HEK293T (cell line): ENCODE measurements around the gene C1QL4.

Source experiments
- CTCF ChIA-PET: fragments of 350-600 bp; formaldehyde crosslinking; extraction: SDS; loops from one replicate; lab custom pipeline; 2021; ENCODE audit warnings: antibody characterized with exemption, inconsistent platforms; lab: Yijun Ruan, JAX
- POLR2A ChIA-PET: fragments of 350-600 bp; formaldehyde crosslinking; extraction: SDS; loops from one replicate; lab custom pipeline; 2020; ENCODE audit warnings: antibody characterized with exemption, inconsistent platforms; lab: Yijun Ruan, JAX
- DNase-seq: peaks from one replicate; pipeline ENCODE4 v3.0.0; 2012; ENCODE audit warnings: mixed read lengths; ENCODE audit errors: extremely low spot score
- ARNT ChIP-seq: fragments of 450-650 bp; IDR thresholded peaks from 2 replicates; pipeline ENCODE4 v1.6.1; 2017; ENCODE audit warnings: mild to moderate bottlenecking
- BHLHE40 ChIP-seq: fragments of 450-650 bp; IDR thresholded peaks from 2 replicates; pipeline ENCODE4 v1.6.1; 2016; ENCODE audit warnings: mild to moderate bottlenecking, moderate library complexity, borderline replicate concordance
- CTBP1 ChIP-seq: fragments of 450-650 bp; IDR thresholded peaks from 2 replicates; pipeline ENCODE4 v1.6.1; 2016; ENCODE audit warnings: borderline replicate concordance
- ELF4 ChIP-seq: fragments of 450-650 bp; IDR thresholded peaks from 2 replicates; pipeline ENCODE4 v1.6.1; 2017; ENCODE audit warnings: antibody characterized with exemption
- FOXA1 ChIP-seq: fragments of 450-650 bp; IDR thresholded peaks from 2 replicates; pipeline ENCODE4 v1.6.1; 2016; ENCODE audit warnings: mild to moderate bottlenecking
- FOXK2 ChIP-seq: fragments of 450-650 bp; IDR thresholded peaks from 2 replicates; pipeline ENCODE4 v1.6.1; 2016; ENCODE audit warnings: mild to moderate bottlenecking
- FOXM1 ChIP-seq: fragments of 450-650 bp; IDR thresholded peaks from 2 replicates; pipeline ENCODE4 v1.6.1; 2017; ENCODE audit warnings: mild to moderate bottlenecking, borderline replicate concordance
- HDGF ChIP-seq: fragments of 450-650 bp; IDR thresholded peaks from 2 replicates; pipeline ENCODE4 v1.6.1; 2017; ENCODE audit warnings: antibody characterized with exemption, borderline replicate concordance
- L3MBTL2 ChIP-seq: fragments of 450-650 bp; conservative IDR thresholded peaks from 2 replicates; pipeline ENCODE4 v1.6.1; 2016; ENCODE audit warnings: mild to moderate bottlenecking
- LEF1 ChIP-seq: fragments of 450-650 bp; IDR thresholded peaks from 2 replicates; pipeline ENCODE4 v1.6.1; 2017; ENCODE audit warnings: mild to moderate bottlenecking, borderline replicate concordance
- NFRKB ChIP-seq: fragments of 450-650 bp; IDR thresholded peaks from 2 replicates; pipeline ENCODE4 v1.6.1; 2016; ENCODE audit warnings: mild to moderate bottlenecking, moderate library complexity
- SP1 ChIP-seq: fragments of 450-650 bp; IDR thresholded peaks from 2 replicates; pipeline ENCODE4 v1.6.1; 2017
- SUZ12 ChIP-seq: fragments of 450-650 bp; IDR thresholded peaks from 2 replicates; pipeline ENCODE4 v1.6.1; 2016; ENCODE audit warnings: mild to moderate bottlenecking
- TARDBP ChIP-seq: fragments of 450-650 bp; IDR thresholded peaks from 2 replicates; pipeline ENCODE4 v1.6.1; 2016
- ZNF384 ChIP-seq: fragments of 450-650 bp; IDR thresholded peaks from 2 replicates; pipeline ENCODE4 v1.6.1; 2016
- TF ChIP-seq, protein P1 (sequence below): fragments of 450-650 bp; IDR thresholded peaks from 2 replicates; pipeline ENCODE4 v1.6.1; 2016

C1QL4 gene

DNA sequence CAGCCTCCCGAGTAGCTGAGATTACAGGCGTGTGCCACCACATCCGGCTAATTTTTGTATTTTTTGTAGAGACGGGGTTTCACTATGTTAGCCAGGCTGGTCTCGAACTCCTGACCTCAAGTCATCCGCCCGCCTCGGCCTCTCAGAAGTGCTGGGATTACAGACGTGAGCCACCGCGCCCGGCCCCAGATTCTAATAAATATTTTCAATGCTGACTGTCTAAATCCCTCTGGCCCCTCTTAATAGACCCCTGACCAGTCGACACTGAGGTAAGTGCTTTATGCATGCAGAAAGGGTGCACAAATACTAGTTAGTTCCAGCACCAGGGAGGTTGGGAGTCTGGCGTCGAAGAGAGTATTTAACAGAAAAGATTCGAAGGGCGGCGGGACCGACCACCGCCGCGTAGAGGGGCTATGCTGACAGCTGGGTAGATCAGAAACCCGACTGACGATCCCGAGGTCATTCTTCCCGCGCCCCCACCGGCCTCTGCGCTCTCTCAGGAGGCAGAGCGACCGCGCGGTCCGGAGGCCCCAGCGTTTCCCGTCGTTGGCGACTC, 29.2 kb upstream of the C1QL4 start:
- ChIA-PET POLR2A (interaction anchor here (1.0 to 2.8 kb wide), 47 partner anchors 8 to 375 kb away, joined by 3 to 34 read pairs (median 5); partner anchors contain the start of genes DNAJC22, MCRS1, PRPF40B and PRPH), CTCF (interaction anchor here (0.6 to 2.1 kb wide), 8 partner anchors 8 to 188 kb away, joined by 3 to 17 read pairs (median 8); no protein-coding TSS in a partner anchor)
- no peak for DNase-seq
- TF ChIP-seq FOXM1, result no peak
- no peak for TF ChIP-seq FOXK2
- TF ChIP-seq SUZ12, result no peak
- no peak for TF ChIP-seq BHLHE40
- TF ChIP-seq NFRKB, result no peak
- no peak for TF ChIP-seq L3MBTL2
- TF ChIP-seq FOXA1, result no peak
- no peak for TF ChIP-seq ZNF384
- TF ChIP-seq, protein P1, sequence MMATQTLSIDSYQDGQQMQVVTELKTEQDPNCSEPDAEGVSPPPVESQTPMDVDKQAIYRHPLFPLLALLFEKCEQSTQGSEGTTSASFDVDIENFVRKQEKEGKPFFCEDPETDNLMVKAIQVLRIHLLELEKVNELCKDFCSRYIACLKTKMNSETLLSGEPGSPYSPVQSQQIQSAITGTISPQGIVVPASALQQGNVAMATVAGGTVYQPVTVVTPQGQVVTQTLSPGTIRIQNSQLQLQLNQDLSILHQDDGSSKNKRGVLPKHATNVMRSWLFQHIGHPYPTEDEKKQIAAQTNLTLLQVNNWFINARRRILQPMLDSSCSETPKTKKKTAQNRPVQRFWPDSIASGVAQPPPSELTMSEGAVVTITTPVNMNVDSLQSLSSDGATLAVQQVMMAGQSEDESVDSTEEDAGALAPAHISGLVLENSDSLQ, result no peak

DNA sequence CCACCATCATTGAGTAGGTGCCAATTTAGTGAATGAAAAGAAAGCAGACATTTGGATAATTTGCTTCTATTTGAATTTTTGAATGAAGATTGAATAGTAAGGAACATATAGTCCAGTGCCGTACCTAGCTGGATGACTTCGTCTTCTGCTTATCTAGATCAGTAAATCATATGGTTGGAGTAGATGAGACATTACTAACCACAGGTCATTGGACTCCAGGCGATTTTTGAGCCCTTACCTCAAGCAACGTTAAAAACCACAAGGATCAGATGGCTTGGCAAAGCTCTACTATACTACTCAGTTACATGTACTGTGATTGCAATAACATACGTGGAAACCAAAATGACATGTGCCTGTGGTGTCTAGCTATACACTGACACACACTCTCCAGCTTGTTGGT, 28.6 kb upstream of the C1QL4 start:
- CTCF ChIA-PET, result interaction anchor here (0.5 to 2.1 kb wide), 3 partner anchors 23 to 148 kb away, joined by 4 to 10 read pairs (median 8); no protein-coding TSS in a partner anchor

DNA sequence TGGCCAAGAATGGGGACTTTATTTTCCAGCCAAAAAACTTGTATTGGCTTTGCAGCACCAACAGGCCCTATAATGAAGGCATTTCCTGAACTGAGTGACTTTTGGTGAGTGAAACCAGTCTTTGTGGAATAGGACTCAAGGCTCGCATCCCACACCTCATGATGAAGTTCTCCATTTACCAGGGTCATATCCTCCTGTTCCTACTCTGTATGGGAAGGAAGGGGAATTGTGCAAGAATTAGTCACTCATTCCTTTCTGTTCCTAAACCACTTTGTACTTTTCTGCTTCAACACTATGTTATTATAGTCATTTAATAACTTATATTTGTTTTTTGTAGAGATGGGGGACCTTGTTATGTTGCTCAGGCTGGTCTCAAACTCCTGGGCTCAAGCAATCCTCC, 28.0 kb upstream of the C1QL4 start:
- DNase-seq, result no peak
- no peak for TF ChIP-seq SP1
- TF ChIP-seq LEF1, result no peak
- TF ChIP-seq ARNT, result no peak
- no peak for TF ChIP-seq TARDBP
- no peak for TF ChIP-seq FOXM1
- TF ChIP-seq SUZ12, result no peak
- no peak for TF ChIP-seq NFRKB
- no peak for TF ChIP-seq ELF4
- TF ChIP-seq BHLHE40, result no peak
- no peak for TF ChIP-seq FOXK2
- TF ChIP-seq FOXA1, result no peak
- TF ChIP-seq, protein P1, result no peak
- TF ChIP-seq HDGF, result no peak
- TF ChIP-seq L3MBTL2, result no peak
- TF ChIP-seq ZNF384, result no peak
- no peak for TF ChIP-seq CTBP1
- ChIA-PET CTCF (interaction anchor here (1.0 kb wide), 1 partner anchor 216 kb away, joined by 3 read pairs; no protein-coding TSS in a partner anchor), POLR2A (interaction anchor here (2.8 kb wide), 1 partner anchor 148 kb away, joined by 34 read pairs; no protein-coding TSS in a partner anchor)

More for the DNA sequence above, 28.6 kb upstream of the C1QL4 start:
- POLR2A ChIA-PET, result interaction anchor here (2.1 to 2.8 kb wide), 3 partner anchors 34 to 147 kb away, joined by 7 to 34 read pairs (median 12); no protein-coding TSS in a partner anchor
- TF ChIP-seq TARDBP, result no peak
- TF ChIP-seq NFRKB, result no peak
- no peak for TF ChIP-seq ARNT
- no peak for TF ChIP-seq L3MBTL2
- TF ChIP-seq, protein P1, result peak; percentile 33; the same call in 1 of the 2 replicates
- no peak for TF ChIP-seq SUZ12
- DNase-seq, result no peak

DNA sequence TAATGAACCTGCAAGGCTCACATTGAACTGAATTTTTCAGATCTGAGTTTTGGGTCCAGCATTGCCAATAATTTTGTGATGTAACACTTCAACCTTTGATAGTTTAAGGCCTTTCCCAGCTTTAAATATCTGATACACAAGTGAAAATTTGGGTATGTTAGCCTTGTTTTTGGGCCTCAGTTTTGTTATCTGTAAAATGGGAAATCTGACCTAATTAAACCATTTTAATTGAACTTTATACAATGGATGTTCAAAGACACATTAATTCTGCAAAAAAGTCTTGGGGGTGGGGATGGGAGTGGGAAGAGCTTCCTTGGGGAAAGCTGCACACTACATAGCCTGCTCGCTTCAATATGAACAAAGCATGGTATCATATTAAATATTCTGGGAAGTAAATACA, 25.1 kb upstream of the C1QL4 start:
- DNase-seq, result no peak
- CTCF ChIA-PET, result interaction anchor here (0.6 to 1.0 kb wide), 2 partner anchors 14 to 152 kb away, joined by 3 to 4 read pairs; no protein-coding TSS in a partner anchor
- POLR2A ChIA-PET, result interaction anchor here (1.5 kb wide), 1 partner anchor 39 kb away, joined by 3 read pairs; the partner anchor contains the start of gene TROAP
- TF ChIP-seq SP1, result no peak
- no peak for TF ChIP-seq FOXM1
- TF ChIP-seq FOXA1, result no peak
- no peak for TF ChIP-seq CTBP1
- TF ChIP-seq L3MBTL2, result no peak
- no peak for TF ChIP-seq ARNT
- no peak for TF ChIP-seq FOXK2
- TF ChIP-seq BHLHE40, result no peak
- no peak for TF ChIP-seq NFRKB
- TF ChIP-seq ELF4, result no peak

GRCh38 chr12:49359671-49360070, 22.7 kb upstream of the C1QL4 start:
- no peak for DNase-seq
- CTCF ChIA-PET, result interaction anchor here (0.7 to 4.4 kb wide), 10 partner anchors 12 to 252 kb away, joined by 3 to 88 read pairs (median 10); partner anchors contain the start of gene DNAJC22
- no peak for TF ChIP-seq BHLHE40
- TF ChIP-seq L3MBTL2, result no peak
- TF ChIP-seq CTBP1, result no peak
- no peak for TF ChIP-seq SUZ12
- no peak for TF ChIP-seq ARNT
- TF ChIP-seq SP1, result no peak
- no peak for TF ChIP-seq HDGF
- no peak for TF ChIP-seq FOXM1
- no peak for TF ChIP-seq NFRKB
- TF ChIP-seq FOXA1, result no peak
- TF ChIP-seq ZNF384, result no peak
- no peak for TF ChIP-seq ELF4
- TF ChIP-seq TARDBP, result no peak
- no peak for TF ChIP-seq FOXK2
- TF ChIP-seq, protein P1, result no peak
- no peak for TF ChIP-seq LEF1
- POLR2A ChIA-PET, result no interaction called here
